A673 (cell line): ENCODE data around the gene DKK1. TPM values are rescaled to one million over a fixed set of nuclear protein-coding genes. Genes with fewer than 3 reads are reported as not detected.
A peak's percentile ranks its signal among the peaks of the same experiment; 100 is the strongest.

Experiments used
- BruUV-seq: library from RNA; stranded (reverse); fragments of 400-500 nt; replicated peaks from 2 replicates; lab custom pipeline; 2021; lab: Mats Ljungman, UMichigan
- CTCF ChIA-PET: fragments of 300-600 bp; sonication (Branson Sonifier 250); formaldehyde crosslinking; loops from one replicate; lab custom pipeline; 2022; ENCODE audit warnings: antibody characterized with exemption; lab: Charles Lee
- POLR2A ChIA-PET: fragments of 300-600 bp; sonication (Branson Sonifier 250); formaldehyde crosslinking; loops from one replicate; lab custom pipeline; 2022; ENCODE audit warnings: antibody characterized with exemption; ENCODE audit not compliant: low non-redundant PET; lab: Charles Lee
- DNase-seq: peaks from one replicate; pipeline ENCODE4 v3.0.0-alpha.2; 2015; ENCODE audit warnings: low spot score
- H3K27ac ChIP-seq: fragments of 200-600 bp; sonication (generic); 2 replicates; pipeline ENCODE4 v1.5.1; 2016; ENCODE audit warnings: mixed run types, low read depth, mild to moderate bottlenecking, mixed read lengths, antibody characterized with exemption, low read length; ENCODE audit not compliant: poor library complexity, severe bottlenecking
- H3K27me3 ChIP-seq: fragments of 200-600 bp; sonication (generic); replicated peaks from 2 replicates; pipeline ENCODE4 v1.6.1; 2017; ENCODE audit warnings: mixed run types, low read depth, mild to moderate bottlenecking, mixed read lengths, antibody characterized with exemption, low read length; ENCODE audit not compliant: insufficient read depth, poor library complexity
- H3K36me3 ChIP-seq: fragments of 200-600 bp; sonication (generic); 2 replicates; pipeline ENCODE4 v1.6.1; 2016; ENCODE audit warnings: mixed run types, mild to moderate bottlenecking, mixed read lengths, antibody characterized with exemption, low read length; ENCODE audit not compliant: insufficient read depth, poor library complexity, severe bottlenecking
- H3K4me1 ChIP-seq: fragments of 200-600 bp; sonication (generic); 2 replicates; pipeline ENCODE4 v1.6.1; 2017; ENCODE audit warnings: mixed run types, mild to moderate bottlenecking, mixed read lengths, antibody characterized with exemption, low read length; ENCODE audit not compliant: insufficient read depth, poor library complexity, severe bottlenecking
- H3K4me3 ChIP-seq: fragments of 200-600 bp; sonication (generic); 2 replicates; pipeline ENCODE4 v1.5.1; 2016; ENCODE audit warnings: low read depth, mixed run types, mild to moderate bottlenecking, mixed read lengths, low read length; ENCODE audit not compliant: poor library complexity, severe bottlenecking
- H3K9me3 ChIP-seq: fragments of 200-600 bp; sonication (generic); 2 replicates; pipeline ENCODE4 v1.6.1; 2016; ENCODE audit warnings: mixed run types, low read depth, mild to moderate bottlenecking, mixed read lengths, antibody characterized with exemption, low read length; ENCODE audit not compliant: poor library complexity, severe bottlenecking
- EZH2 ChIP-seq: fragments of 200-600 bp; sonication (generic); IDR thresholded peaks from 2 replicates; pipeline ENCODE4 v1.6.1; 2017; ENCODE audit warnings: borderline replicate concordance, low read depth, mild to moderate bottlenecking, mixed read lengths, antibody characterized with exemption, low read length; ENCODE audit not compliant: poor library complexity, severe bottlenecking
- intact Hi-C: fragments of 100-400 bp; cut with micrococcal nuclease; formaldehyde crosslinking; loops from one replicate; pipeline ENCODE4 v1.10.0; 2022; ENCODE audit not compliant: unreplicated experiment
- total RNA-seq: library from RNA; stranded (reverse); gene quantifications from 2 replicates; pipeline ENCODE4 v1.2.3, GENCODE V29; 2021
- TF ChIP-seq, protein P1 (sequence below): fragments of 300-800, 200-600 bp; sonication (generic); conservative IDR thresholded peaks from 2 replicates; pipeline ENCODE4 v1.5.1; 2017; ENCODE audit warnings: low read depth, mild to moderate bottlenecking, antibody characterized with exemption, low read length, moderate library complexity, mixed read lengths

The DKK1 gene
- total RNA-seq, 1 experiment from 2014 or later, result 1.3 TPM

DNA sequence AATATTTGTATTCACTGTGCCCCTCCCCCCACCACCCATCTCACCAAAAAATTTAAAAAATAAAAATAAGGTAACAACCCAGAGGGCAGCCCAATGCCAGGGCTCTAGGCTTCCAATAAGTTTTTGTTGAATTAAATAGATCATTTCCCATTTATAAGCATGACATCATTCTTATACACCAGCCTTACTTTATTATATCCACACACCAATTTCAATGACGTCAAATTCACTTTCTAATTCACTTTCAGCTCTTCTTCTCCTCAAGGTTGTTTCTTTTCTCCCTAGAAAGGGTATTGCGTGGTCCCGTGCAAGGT lies 1.2 kb upstream of the DKK1 start:
- DNase-seq, result no peak

DNA sequence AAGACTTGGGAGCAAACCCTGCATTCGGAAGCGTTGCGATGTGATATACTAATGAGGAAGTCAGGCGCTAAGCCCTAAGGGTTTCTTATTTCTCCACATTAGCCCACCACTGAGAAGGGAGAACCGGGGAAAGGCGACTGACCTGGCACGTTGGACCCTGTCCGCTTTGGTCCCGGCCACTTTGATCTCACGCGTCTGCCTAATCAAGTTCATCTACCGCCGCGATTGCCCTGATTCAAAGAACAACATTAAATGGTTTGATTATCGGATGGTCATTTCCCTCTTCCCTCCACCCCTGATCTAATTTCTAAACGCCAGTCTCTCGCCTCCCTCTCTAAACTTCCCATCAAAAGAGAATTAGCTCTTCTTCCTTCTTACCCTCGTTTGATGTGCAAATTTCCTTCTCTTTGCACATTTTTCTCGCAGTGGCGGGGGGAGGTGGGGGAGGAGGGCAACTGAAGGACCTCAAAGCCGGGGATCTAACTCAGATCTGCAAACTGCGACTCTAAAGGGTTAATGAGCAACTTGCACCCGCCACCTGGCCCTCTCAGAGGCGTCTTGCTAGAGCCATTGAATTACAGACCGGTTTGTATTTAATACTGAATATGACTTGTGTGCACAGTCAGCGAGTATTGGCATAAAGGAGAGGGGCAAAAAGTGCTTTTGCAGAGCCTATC lies 687 bp upstream of the DKK1 start:
- DNase-seq, result peak; percentile 13
- H3K36me3 ChIP-seq, result no peaks in the 10 kb centered on the region
- CTCF ChIA-PET, result interaction anchor here (0.7 kb wide), 1 partner anchor 9 kb away, joined by 4 read pairs; no protein-coding TSS in a partner anchor
- POLR2A ChIA-PET, result no interaction called here
- H3K4me1 ChIP-seq, result peaks cover 4% of the 10 kb centered on the region
- intact Hi-C loops, result no loop called here
- H3K27me3 ChIP-seq, result peaks cover 64% of the 10 kb centered on the region
- H3K4me3 ChIP-seq, result peak overlapping the region; percentile 57
- H3K27ac ChIP-seq, result no peak overlapping the region
- H3K9me3 ChIP-seq, result no peaks in the 10 kb centered on the region
- no peak for TF ChIP-seq EZH2
- TF ChIP-seq, protein P1, sequence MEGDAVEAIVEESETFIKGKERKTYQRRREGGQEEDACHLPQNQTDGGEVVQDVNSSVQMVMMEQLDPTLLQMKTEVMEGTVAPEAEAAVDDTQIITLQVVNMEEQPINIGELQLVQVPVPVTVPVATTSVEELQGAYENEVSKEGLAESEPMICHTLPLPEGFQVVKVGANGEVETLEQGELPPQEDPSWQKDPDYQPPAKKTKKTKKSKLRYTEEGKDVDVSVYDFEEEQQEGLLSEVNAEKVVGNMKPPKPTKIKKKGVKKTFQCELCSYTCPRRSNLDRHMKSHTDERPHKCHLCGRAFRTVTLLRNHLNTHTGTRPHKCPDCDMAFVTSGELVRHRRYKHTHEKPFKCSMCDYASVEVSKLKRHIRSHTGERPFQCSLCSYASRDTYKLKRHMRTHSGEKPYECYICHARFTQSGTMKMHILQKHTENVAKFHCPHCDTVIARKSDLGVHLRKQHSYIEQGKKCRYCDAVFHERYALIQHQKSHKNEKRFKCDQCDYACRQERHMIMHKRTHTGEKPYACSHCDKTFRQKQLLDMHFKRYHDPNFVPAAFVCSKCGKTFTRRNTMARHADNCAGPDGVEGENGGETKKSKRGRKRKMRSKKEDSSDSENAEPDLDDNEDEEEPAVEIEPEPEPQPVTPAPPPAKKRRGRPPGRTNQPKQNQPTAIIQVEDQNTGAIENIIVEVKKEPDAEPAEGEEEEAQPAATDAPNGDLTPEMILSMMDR, result no peak
- BruUV-seq, result no TSS peak

More for the DNA sequence above, 1.2 kb upstream of the DKK1 start:
- H3K27ac ChIP-seq, result no peak overlapping the region
- H3K4me1 ChIP-seq, result peaks cover 3% of the 10 kb centered on the region
- ChIA-PET POLR2A (no interaction called here), CTCF (interaction anchor here (0.7 kb wide), 1 partner anchor 10 kb away, joined by 4 read pairs; no protein-coding TSS in a partner anchor)
- TF ChIP-seq, protein P1, result no peak
- no peak for TF ChIP-seq EZH2
- no TSS peak for BruUV-seq
- peak overlapping the region; percentile 57 for H3K4me3 ChIP-seq
- intact Hi-C loops, result no loop called here
- H3K27me3 ChIP-seq, result peaks cover 64% of the 10 kb centered on the region
- H3K9me3 ChIP-seq, result no peaks in the 10 kb centered on the region
- no peaks in the 10 kb centered on the region for H3K36me3 ChIP-seq

DNA sequence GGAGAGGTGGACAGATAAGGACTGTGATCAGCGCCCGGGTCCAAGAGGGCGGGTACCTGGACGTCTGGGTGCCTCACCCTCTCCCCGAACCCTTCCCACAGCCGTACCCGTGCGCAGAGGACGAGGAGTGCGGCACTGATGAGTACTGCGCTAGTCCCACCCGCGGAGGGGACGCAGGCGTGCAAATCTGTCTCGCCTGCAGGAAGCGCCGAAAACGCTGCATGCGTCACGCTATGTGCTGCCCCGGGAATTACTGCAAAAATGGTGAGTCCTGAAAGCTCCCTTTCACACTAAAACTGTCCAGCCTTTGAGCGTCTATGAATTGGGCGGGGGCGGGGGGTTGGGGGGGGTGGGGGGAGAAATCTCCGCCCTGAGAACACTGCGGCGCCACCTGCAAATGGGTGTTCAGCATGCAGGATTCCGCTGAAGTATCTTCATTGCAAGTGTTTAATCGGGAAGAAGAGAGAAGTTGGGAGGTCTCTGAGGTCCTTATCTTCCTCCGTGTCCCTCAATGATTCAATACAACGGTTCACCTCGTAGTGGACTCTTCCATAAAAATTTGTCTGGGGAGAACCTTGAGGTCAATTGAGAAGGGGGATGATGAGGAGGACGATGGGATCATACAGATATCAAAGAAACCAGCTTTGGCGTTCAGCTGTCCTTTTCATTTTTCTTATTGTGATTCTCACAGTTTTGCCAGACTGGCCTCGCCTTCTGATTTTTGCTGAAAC lies 906 bp downstream of the DKK1 start:
- Histone ChIP-seq H3K9me3 (no peaks in the 10 kb centered on the region), H3K4me3 (peak overlapping the region; percentile 57), H3K36me3 (no peaks in the 10 kb centered on the region), H3K27ac (no peak overlapping the region), H3K27me3 (peaks cover 51% of the 10 kb centered on the region), H3K4me1 (peaks cover 4% of the 10 kb centered on the region)
- intact Hi-C loops, result no loop called here
- BruUV-seq, result no TSS peak
- DNase-seq, result peak; percentile 55
- POLR2A ChIA-PET, result no interaction called here
- TF ChIP-seq EZH2, result no peak
- TF ChIP-seq, protein P1, result no peak
- CTCF ChIA-PET, result no interaction called here
